IPS-18c (cell line): Measurements from ENCODE around the gene MAP2.

Experiments
- H3K4me3 ChIP-seq: 2 replicates; pipeline ENCODE4 v1.7.0; 2013; ENCODE audit warnings: low read depth, mild to moderate bottlenecking, low read length, moderate library complexity; ENCODE audit not compliant: insufficient read depth
- H3K9me3 ChIP-seq: one replicate; pipeline ENCODE4 v1.6.1; 2013; ENCODE audit warnings: mild to moderate bottlenecking, low read length, moderate library complexity; ENCODE audit not compliant: control insufficient read depth, insufficient read depth

Gene MAP2

DNA sequence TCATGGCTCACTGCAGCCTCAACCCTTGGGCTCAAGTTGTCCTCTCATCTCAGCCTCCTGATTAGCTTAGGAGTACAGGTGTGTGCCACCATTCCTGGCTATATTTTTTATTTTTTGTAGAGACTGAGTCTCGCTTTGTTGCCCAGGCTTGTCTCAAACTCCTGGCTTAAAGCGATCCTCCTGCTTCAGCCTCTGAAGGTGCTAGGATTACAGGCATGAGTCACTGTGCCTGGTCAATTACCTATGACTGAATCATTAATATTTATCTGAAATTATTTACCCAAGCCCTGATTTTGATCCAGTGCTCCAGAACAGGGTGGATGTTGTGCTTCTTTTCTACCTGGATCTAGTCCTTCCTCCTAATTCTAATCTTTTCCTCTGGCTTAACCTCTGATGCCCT, 87.8 kb downstream of the MAP2 start:
- Histone ChIP-seq H3K9me3 (no peaks in the 10 kb centered on the region), H3K4me3 (no peak overlapping the region)

DNA sequence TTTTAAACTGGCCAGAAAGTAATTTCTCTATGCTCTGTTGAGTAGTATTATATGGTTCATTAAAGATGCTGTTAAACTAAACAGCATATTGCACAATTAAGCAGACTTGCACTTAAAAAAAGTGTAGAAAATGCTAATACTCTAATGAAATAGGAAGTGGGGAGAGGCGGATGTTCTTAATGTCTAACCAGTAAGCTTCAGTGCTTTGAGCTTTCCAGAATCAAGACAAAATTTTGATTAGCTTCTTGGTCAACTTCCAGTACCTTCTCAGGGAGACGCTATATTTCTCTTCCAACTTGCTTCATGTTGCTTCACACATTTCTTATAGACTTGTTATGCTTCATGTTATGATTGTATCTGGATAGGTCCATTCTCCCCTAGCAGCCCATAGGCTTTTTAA, 89.1 kb downstream of the MAP2 start:
- no peak overlapping the region for H3K4me3 ChIP-seq
- H3K9me3 ChIP-seq = no peaks in the 10 kb centered on the region

DNA sequence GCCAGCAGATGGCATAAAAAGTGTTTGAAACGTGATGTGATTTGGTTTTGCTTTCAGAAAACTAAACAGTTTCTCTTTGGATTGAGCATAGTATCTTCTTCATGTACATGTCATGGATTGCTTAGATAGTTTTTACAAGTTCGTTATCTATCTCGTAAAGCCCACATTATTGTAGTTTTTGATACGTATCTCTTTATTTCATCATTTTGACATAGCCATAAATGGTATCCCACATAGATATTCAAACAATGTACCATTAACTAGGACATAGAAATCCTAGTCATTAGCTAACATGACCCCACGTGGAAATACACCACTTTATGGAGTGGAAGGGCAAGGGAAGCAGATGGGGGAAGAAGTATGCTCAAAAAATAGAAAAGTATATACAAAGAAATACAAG, 93.6 kb downstream of the MAP2 start:
- Histone ChIP-seq H3K9me3 (no peaks in the 10 kb centered on the region), H3K4me3 (no peak overlapping the region)

DNA sequence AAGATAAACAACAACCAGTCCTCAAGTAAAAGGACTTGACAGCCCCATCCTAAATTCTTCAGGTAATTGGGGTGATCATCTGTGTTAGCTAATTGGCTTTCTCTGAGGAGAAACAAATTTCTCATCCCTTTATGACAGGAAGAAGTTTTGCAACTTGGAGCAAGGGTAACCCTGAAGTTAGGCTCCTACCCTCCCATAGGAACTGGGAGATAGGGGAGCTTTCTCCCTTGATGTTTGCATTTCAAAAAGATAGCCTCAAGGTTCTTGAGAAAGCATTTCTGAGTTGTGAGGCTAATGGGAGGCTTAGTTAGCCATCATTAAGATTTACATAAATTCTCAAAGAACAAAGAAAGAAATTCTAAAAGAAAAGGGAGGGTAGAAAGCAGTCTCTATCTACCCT, 95.4 kb downstream of the MAP2 start:
- H3K9me3 ChIP-seq = no peaks in the 10 kb centered on the region
- no peak overlapping the region for H3K4me3 ChIP-seq

DNA sequence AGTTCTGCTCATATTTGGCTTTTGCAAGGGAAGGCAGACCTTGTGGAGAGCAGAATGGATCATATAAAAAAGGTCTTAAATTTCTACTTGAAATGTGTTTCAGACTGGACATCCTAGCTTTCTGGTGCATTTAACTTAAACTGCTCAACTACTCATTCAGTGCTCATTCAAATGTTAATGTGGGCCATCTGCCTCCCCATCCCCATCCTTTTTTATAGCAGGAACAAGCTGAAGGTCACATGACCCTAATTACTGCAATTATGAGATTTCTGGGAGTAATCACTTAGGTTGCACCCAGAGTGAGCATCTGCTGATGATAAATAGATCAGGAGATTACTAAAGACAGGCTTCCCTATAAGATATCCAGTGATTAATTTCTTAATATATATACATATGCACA, 96.1 kb downstream of the MAP2 start:
- no peaks in the 10 kb centered on the region for H3K9me3 ChIP-seq
- no peak overlapping the region for H3K4me3 ChIP-seq

DNA sequence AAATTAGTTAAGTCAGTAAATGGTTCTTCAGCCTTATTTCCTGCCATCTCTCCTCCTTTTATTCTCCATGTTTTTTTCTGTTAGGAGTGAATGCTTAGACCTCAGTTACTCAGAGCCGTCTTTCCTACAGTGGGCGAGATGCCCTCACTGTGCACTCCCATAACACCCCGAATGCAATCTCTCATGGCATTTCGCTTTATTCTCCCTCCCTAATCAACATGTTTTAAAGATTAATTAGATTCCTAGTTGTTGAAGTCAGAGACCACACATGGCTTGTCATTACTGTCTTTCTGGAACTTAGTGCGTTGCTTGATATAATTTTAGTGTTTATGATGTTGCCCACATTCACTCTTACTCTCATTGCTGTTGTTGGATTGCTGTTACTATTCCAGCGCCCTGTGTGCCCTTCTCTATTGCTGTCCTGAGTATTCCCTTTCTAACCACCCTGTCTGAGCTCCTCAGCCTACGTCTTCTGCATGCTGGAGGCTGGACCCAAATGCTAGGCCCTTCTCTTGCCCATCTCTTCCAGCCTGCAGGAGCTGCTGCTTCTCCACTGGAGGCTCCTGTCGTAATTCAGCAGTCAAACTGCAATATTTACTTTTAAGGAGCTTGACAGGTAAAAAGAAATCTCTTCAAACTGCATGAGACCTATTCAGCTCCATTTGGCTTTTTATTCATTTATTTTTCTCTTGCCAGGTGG, 99.3 kb downstream of the MAP2 start:
- Histone ChIP-seq H3K9me3 (no peaks in the 10 kb centered on the region), H3K4me3 (no peak overlapping the region)

DNA sequence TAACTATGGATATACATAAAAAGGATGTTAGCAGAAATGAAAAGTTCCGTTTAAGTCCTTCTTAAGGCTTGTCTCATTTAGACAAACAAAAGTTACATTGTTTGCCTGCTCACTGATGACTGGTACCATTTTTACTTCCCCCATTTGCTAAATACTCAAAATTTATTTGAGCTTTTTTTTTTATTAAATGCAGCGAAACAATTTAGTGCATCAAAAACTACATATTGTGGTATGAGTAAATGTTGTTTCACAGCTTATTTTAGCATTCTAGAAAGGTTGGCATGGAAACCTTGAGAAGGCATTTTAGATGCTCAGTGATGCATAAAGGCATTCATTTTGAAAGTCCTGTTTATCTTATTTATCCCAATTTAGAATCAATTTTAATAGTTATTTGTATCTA, 100.0 kb downstream of the MAP2 start:
- no peaks in the 10 kb centered on the region for H3K9me3 ChIP-seq
- no peak overlapping the region for H3K4me3 ChIP-seq

DNA sequence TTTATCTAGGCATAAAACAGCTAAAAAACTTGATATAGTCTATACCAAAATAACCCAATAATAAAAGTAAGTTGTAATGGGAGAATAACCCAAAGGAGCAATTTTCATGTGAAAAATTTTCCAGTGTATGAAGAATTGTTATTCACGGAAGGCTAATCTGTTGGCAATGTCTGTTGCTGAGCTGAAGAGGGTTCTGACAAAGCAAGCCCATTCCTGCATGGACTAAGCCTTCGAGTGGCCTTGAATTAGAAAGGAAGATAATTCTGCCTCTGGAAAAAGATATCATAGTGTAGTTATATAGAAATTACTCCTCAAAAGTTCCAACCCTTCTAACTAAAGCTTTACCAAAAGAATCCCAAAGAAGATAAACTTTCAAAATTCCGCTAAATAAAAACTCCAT, 101.5 kb downstream of the MAP2 start:
- Histone ChIP-seq H3K4me3 (no peak overlapping the region), H3K9me3 (no peaks in the 10 kb centered on the region)

DNA sequence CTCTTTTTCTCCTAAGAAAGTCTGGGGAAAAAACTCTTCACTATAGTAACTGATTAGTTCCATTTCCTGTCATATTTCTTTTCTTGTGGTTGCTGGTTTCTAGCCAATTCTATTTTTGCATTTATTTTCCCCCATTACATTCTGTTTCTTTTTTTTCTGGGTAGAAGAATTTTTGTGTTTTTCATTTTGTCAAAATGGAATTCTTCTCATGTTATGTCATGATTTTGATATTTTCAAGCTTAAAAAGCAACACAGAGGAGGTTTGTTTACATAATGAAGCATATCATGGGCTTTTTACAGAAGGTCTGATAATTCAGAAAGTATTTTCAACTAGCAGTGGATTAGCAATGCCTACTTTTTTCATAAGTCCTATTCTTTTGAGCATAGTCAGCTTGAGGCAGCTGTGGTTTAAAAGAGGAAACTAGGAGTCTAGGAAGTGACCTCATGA, 102.0 kb downstream of the MAP2 start:
- H3K9me3 ChIP-seq = no peaks in the 10 kb centered on the region
- H3K4me3 ChIP-seq = no peak overlapping the region

DNA sequence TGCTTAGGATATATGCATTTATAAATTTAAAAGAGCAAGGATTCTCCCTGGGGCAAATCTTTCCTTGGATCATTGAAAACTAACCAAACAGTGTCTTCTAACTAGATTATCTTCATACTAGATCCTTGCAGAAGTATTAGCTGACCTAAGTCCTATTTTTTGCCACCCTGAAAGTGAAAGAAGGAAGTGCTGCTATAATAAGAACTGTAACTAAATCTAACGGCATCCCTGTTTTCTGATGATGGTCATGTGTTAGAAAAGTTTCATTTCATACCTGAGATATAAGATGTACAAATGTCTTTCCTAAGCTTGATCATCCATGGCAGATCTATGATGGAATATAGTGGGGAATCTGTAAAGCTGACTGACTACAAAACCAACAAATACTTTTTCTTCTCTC, 102.7 kb downstream of the MAP2 start:
- no peak overlapping the region for H3K4me3 ChIP-seq
- no peaks in the 10 kb centered on the region for H3K9me3 ChIP-seq

DNA sequence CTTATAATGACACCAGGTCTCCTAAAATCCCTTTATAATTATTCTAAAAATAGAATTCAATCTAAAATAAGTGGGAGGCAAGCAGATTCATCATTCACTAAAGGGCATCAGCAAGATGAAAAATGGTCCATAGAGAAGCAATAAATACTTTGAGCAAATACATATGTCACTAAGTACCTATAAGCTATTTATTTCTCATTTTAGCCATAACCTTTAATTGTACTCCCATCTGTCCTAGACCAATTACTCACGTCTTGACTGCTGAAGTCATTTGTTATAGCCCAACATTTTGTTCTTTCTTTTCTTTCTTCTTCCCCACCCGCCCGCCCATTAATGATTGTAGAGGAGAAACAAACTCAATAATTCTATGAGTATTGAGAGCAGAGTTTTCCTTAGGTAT, 105.7 kb downstream of the MAP2 start:
- no peak overlapping the region for H3K4me3 ChIP-seq
- H3K9me3 ChIP-seq = no peaks in the 10 kb centered on the region

DNA sequence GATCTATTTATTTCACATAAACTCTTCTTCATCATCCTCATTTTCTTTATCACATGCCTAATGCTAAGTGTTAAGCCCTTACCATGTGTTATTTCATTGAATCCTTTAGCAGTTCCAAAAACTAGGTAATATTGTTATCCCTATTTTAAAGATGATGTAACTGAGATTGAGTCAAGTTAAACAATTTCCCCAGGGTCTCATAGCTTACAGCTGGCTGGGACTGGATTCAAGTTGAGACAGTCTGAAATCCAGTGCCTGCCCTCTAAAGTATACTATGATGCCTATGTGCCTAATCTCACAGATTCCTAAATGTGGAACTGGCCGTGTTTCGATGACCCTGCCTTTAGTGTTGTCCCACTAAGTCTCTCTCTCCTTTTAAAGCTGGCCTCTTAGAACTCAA, 108.5 kb downstream of the MAP2 start:
- Histone ChIP-seq H3K4me3 (no peak overlapping the region), H3K9me3 (no peaks in the 10 kb centered on the region)

DNA sequence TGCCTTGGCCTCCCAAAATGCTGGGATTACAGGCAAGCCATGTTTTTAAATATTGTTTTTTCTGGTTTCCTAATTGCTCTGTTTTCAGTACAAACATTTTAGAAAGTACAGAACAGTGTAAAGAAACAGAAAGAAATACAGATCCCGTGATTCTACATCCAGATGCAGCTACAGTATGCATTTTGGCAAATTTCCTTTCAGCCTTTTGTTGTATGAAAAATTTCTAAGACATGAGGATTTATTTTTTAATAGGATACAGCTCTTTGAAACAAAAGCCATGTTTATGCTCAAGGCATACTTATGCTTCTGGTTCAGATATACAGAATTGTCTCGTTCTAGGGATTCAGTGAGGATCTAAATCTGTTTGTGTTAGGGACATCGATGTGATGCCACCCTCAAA, 109.5 kb downstream of the MAP2 start:
- Histone ChIP-seq H3K4me3 (no peak overlapping the region), H3K9me3 (no peaks in the 10 kb centered on the region)

DNA sequence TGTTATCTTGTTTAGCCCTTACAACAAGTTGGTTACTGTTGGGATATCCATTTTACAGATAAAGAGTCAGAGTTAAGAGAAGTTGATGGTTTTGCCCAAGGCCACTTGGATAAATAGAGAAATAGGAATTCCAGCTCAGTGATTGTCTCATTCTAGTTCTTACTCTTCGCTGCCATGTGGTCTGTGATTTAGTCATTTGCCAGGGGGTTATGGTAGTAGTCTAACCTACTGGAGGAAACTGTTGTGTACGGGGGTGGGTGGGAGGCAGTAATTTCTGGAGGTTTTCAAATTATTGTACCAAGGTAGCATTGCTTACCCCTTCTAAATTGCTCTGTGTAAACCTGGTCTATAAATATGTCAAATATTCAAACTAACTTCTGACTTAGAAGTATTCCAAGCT, 110.4 kb downstream of the MAP2 start:
- Histone ChIP-seq H3K4me3 (no peak overlapping the region), H3K9me3 (no peaks in the 10 kb centered on the region)

DNA sequence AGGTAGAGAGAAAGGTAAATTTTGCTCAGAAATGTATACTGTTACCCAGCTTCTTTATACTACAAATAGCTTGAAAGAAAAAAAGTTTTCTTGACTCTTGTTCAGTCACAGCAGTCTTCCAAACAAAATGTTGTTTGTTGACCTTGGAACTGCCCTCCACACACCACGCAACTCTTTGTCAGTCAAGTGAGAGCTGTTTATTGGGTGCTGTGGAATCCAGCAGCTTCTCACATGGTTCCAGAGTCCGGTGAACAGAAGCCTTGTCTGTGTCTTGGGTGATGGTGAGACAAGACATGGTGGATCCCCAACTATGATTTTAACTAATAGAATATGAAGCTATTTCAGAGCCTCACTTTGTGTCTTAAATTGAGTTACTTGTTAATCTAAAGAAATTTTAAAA, 112.5 kb downstream of the MAP2 start:
- H3K4me3 ChIP-seq = no peak overlapping the region
- H3K9me3 ChIP-seq = no peaks in the 10 kb centered on the region

DNA sequence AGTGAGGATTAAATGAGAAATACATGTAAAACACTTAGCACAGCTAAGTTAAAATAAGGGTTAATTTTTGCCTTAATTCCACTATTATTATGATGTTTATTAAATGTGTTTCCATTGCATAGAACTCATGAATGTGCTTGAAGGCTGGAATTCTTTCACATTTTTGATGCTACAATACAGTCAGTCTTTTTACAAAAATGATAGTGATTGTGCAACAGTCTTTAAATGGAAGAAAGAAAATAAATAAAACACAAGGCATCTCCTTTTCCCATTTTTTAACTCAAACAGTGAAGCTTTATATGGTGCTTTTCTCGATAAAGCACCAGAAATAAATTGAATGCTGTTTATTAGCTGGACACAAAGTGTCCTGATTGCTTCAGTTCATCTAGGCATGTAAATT, 123.9 kb downstream of the MAP2 start:
- Histone ChIP-seq H3K9me3 (no peaks in the 10 kb centered on the region), H3K4me3 (no peak overlapping the region)

DNA sequence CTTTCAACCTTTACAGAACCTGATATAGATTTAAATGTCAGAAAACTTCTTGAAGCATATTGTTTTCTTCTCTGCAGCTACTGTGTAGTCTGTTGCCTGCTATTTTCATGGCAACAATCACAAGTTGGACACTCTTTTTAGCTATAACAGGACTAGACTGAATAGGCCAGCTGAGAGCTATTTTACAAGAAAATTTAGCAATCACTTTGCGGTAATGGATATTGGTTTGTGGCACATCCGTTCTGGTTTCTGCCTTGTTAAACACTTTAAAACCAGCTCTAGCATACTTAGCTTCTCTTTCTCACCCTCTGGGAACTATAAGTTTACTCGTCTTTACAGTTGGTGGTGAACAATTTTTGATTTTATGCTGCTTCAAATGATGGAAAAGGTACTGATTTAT, 125.7 kb downstream of the MAP2 start:
- Histone ChIP-seq H3K9me3 (no peaks in the 10 kb centered on the region), H3K4me3 (no peak overlapping the region)

DNA sequence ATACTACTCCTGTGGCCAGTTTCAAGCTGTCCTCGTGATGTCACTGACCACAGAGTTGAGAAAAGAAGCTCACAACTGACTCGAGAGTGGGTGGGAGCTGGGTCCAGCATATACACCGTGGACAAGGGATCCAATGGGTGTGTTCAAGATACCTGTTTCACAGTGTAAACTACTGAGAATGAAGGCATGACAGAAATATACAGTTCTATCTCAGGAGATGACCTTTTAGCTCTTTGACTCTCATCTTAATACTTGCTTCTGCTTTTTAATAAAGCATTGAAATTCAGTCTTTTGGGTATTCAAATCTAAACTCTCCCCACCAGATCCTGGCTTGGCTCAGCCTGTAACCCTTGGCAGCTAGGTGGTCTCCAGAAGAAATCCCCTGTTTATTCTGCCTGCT, 130.1 kb downstream of the MAP2 start:
- no peak overlapping the region for H3K4me3 ChIP-seq

DNA sequence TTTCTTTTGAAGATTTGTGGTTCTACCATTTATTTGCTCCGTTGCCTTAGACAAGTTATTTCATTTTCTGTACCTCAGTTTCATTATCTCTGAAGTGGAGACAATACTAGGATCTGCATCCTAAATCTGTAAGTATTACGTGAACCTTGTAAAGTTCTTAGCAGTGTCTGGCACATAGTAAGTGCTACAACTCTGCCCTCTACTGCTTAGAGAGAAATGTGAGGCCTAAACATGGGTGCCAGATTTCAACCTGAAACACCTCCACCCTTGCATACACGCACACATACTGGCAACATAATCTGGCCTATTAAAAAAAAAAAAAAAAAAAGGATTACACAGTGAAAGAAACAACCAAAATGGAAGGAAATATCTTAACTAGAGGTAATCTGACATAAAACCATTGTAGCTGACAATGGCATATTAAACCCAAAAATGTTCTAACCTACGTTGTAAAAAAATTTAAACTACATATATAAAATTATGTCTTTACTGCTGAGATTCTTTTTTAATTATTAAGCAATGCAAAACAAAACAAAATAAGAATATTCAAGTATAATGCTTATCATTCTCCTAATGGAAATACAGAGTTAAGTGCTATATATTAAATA, 132.6 kb downstream of the MAP2 start:
- no peaks in the 10 kb centered on the region for H3K9me3 ChIP-seq
- no peak overlapping the region for H3K4me3 ChIP-seq

More for the DNA sequence above, 130.1 kb downstream of the MAP2 start:
- H3K9me3 ChIP-seq = no peaks in the 10 kb centered on the region
